Hair follicular keratinocyte (primary cell): ENCODE measurements around the gene IGFL4. TPM values are rescaled to one million over a fixed set of nuclear protein-coding genes. Genes with fewer than 3 reads are reported as not detected.

ENCODE experiments used
- total RNA-seq: library from RNA; depleted of rRNA; stranded (reverse); fragments of >200 nt; gene quantifications from 2 replicates; pipeline ENCODE4 v1.2.3, GENCODE V29; 2015

The IGFL4 gene
- not detected in 2 replicates for total RNA-seq

DNA sequence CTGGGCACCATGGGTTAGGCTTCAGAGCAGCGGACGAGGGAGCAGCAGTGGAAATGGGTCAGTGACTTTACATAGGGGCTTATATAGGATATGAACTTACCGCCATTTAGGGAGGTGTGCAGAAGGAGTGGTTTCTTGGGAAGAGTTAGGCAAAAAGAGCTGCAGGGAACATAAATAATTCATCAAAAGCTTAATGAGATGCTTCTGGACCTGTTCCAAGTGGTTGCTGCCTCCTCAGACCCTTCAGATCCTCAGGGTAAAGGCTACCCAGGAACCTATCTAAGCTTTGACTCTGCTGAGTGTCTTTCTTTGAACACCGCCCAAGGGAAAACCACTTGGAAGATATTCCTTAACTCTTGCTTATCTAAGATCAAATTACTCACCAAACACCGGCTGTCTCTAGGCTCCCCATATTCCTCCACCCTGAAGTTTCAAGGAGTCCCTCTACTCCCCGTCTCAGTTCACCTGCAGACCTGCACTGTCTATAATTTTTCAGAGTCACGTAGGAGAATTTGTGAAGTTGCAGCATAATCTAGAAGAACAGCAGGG, at the start of gene IGFL4:
Gene IGFL4 (minus strand): TSS at position 51 of the 549 bp plus-strand sequence. CDS start 40 bp downstream, at position 11.

DNA sequence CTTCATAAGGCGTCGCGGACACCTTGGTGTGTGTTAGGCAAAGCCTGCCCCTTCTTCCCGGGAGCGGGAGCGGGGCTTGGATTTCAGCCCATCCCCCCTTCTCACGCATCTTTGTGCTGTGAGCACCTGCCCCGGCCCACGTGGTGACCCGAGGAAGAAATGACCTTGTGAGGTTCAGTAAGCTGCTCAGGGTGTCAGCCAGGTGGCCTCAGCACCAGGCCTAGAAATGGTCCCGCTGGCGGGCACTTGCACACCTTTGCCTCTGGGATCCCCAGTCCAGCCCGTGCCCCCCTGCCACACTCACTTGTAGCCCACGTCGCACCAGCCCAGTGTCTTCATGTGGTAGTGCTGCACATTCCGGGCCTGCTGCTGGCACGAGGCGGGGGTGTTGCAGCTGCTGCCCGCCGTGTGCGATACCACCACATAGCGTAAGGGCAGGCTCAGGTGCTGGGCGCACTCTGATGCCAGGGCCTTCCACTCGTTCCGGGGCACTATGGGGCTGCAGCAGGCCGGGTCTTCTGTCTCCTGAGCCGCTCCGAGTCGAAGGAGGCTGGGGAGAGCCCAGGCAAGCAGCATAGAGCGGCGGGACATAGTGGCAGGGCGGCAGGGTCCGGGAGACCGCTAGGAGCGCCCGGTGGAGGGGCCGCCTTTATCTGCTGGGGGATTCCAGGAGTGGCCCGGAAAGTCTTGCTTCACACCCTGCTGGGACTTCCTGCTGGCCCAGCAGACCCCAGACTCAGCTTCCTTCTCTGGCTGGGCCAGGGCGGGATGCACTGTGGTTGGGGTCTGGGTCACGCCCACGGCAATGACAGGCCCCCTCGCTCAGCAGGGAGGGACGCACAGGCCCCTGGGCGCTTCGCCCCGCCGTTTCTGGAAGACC, 18.1 kb downstream of the IGFL4 start, which contains the start of gene PGLYRP1:
Gene PGLYRP1 (minus strand): TSS at position 623 of the 880 bp plus-strand sequence. CDS start 32 bp downstream, at position 591.

DNA sequence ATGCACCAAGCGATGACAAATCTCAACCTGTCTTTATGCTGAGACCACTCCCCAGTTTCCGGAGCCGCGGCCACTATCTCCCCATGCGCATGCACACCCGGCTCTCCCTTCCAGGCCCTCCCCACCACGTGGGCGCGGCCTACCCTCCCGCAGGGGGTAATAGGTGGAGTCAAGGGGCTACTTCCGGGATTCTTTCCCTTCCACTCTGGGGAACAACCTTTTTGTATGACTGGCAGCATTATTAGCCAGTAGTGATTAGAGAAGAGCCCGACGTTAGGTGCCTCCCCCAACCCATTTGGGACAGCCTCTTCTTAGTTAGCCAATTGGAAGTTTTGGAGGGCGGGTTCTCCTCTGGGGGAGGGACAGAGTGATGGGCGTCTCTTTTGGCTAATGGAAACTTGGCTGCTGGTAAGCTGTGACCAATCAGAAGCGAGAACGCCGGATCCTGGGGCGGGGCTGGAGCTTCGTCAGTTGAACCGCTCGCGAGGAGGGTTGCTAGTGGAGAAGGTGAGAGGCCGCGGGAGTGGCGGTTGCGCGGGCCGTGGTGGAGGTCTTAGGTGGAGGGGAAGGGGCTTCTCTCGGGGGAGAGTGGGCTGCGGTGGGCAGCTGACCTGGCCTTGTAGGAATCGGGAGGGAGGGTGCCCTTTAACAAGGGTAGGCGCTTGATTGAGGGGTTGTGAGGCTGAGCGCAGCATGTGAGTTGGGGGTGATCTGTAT, 45.6 kb downstream of the IGFL4 start, which contains the start of gene CCDC61:
Gene CCDC61 (plus strand): TSS at position 470 of the 717 bp plus-strand sequence. CDS start 7,552 bp downstream, outside the sequence.

Other genes with a start within 250 kb of the IGFL4 start
- 40.7 and 41.0 TPM in 2 replicates for gene DMWD, start 248.2 kb downstream of the IGFL4 start, total RNA-seq
- gene RSPH6A, start 225.7 kb downstream of the IGFL4 start, total RNA-seq = not detected in 2 replicates
- 28.9 and 29.0 TPM in 2 replicates for gene SYMPK, start 177.9 kb downstream of the IGFL4 start, total RNA-seq
- not detected in 2 replicates for gene FOXA3, start 176.7 kb downstream of the IGFL4 start, total RNA-seq
- gene IRF2BP1, start 154.9 kb downstream of the IGFL4 start, total RNA-seq = 17.1 and 26.2 TPM in 2 replicates
- gene MYPOP, start 138.4 kb downstream of the IGFL4 start, total RNA-seq = 3.2 and 6.8 TPM in 2 replicates
- not detected in 2 replicates for gene NANOS2, start 126.2 kb downstream of the IGFL4 start, total RNA-seq
- not detected in 2 replicates for gene NOVA2, start 67.1 kb downstream of the IGFL4 start, total RNA-seq
- 8.1 and 12.6 TPM in 2 replicates for gene CCDC61, start 45.5 kb downstream of the IGFL4 start, total RNA-seq
- gene PGLYRP1, start 17.9 kb downstream of the IGFL4 start, total RNA-seq = not detected in 2 replicates
- gene IGFL3, start 83.7 kb upstream of the IGFL4 start, total RNA-seq = 0.30 and 0.78 TPM in 2 replicates
- not detected in 2 replicates for gene IGFL2, start 107.2 kb upstream of the IGFL4 start, total RNA-seq
- gene IGFL1, start 188.7 kb upstream of the IGFL4 start, total RNA-seq = 0.23 and 0.34 TPM in 2 replicates